K562 (cell line): ENCODE measurements around the gene ANOS1. TPM values are rescaled to one million over a fixed set of nuclear protein-coding genes. Genes with fewer than 3 reads are reported as not detected.

ENCODE experiments used
- ATAC-seq: fragments of 200-7000 bp; cut with Tn5 transposase; 3 replicates; pipeline ENCODE4 v1.9.1; 2020; ENCODE audit warnings: moderate library complexity
- BruUV-seq: library from RNA; stranded (reverse); fragments of 400-500 nt; replicated peaks from 2 replicates; lab custom pipeline; 2021; lab: Mats Ljungman, UMichigan
- CTCF ChIA-PET: fragments of 300-600 bp; formaldehyde crosslinking; extraction: SDS; loops from one replicate; lab custom pipeline; 2021; ENCODE audit warnings: low intra/inter-chr PET ratio; lab: Yijun Ruan, JAX
- POLR2A ChIA-PET: fragments of 300-600, 350-650 bp; sonication (Branson Sonifier 250); formaldehyde crosslinking; extraction: SDS; loops from one replicate; lab custom pipeline; 2021; ENCODE audit warnings: antibody characterized with exemption, inconsistent platforms; lab: Yijun Ruan, JAX
- DNase-seq, 4 experiments: peaks; one replicate each; pipeline versions ENCODE4 v3.0.0 to v3.0.0-alpha.2; 2011 to 2018; ENCODE audit warnings: low spot score in 3 of 4, mixed read lengths in 3 of 4; ENCODE audit errors: extremely low read depth in 1 of 4
- FAIRE-seq: peaks from 2 replicates; lab custom pipeline; 2011; peaks lifted over from hg19 to GRCh38; lab: Jason Lieb, UNC
- H2AFZ ChIP-seq: 2 replicates; pipeline ENCODE4 v1.6.0; 2011; ENCODE audit warnings: low read depth, low read length, control low read depth, inconsistent platforms
- H3K27ac ChIP-seq: fragments of 200-600 bp; 3 replicates; pipeline ENCODE4 v1.8.0; 2011; ENCODE audit warnings: low read depth, mild to moderate bottlenecking, control low read depth, inconsistent platforms, low read length, moderate library complexity, mixed read lengths; ENCODE audit errors: extremely low read depth
- H3K27me3 ChIP-seq, 2 experiments: fragments of 300-600 bp in 1 of 2; 2 replicates in 1 of 2; 3 replicates in 1 of 2; pipeline versions ENCODE4 v1.6.0 to v1.8.0; 2011; ENCODE audit warnings: inconsistent platforms in 2 of 2, low read length in 2 of 2, mild to moderate bottlenecking in 1 of 2, mixed read lengths in 1 of 2, moderate library complexity in 1 of 2; ENCODE audit not compliant: control insufficient read depth in 2 of 2, insufficient read depth in 2 of 2
- H3K36me3 ChIP-seq: fragments of 300-600 bp; 3 replicates; pipeline ENCODE4 v1.8.0; 2011; ENCODE audit warnings: mild to moderate bottlenecking, low read length, inconsistent platforms; ENCODE audit not compliant: control insufficient read depth, insufficient read depth
- H3K4me1 ChIP-seq, 2 experiments: fragments of 200-600 bp in 1 of 2; replicated peaks in 1 of 2; 2 replicates in 1 of 2; 3 replicates in 1 of 2; pipeline versions ENCODE4 v1.5.1 to v1.8.0; 2011; ENCODE audit warnings: inconsistent platforms in 2 of 2, low read length in 2 of 2, mild to moderate bottlenecking in 1 of 2, mixed read lengths in 1 of 2, moderate library complexity in 1 of 2; ENCODE audit not compliant: control insufficient read depth in 2 of 2, insufficient read depth in 2 of 2
- H3K4me2 ChIP-seq: 2 replicates; pipeline ENCODE4 v1.6.1; 2011; ENCODE audit warnings: low read length, control low read depth, inconsistent platforms, mixed read lengths; ENCODE audit not compliant: insufficient read depth
- H3K4me3 ChIP-seq: fragments of 200-600 bp; sonication (generic), shearing (Covaris generic); 2 replicates; pipeline ENCODE4 v1.5.1; 2016; ENCODE audit warnings: control low read depth, inconsistent platforms
- H3K79me2 ChIP-seq: fragments of 200-600 bp; 3 replicates; pipeline ENCODE4 v1.8.0; 2011; ENCODE audit warnings: low read length, inconsistent platforms; ENCODE audit not compliant: control insufficient read depth, insufficient read depth
- H3K9ac ChIP-seq, 2 experiments: 2 replicates each; pipeline versions ENCODE4 v1.6.0 to v1.6.1; 2011; ENCODE audit warnings: low read depth in 2 of 2, low read length in 2 of 2, control low read depth in 1 of 2, inconsistent platforms in 1 of 2, mild to moderate bottlenecking in 1 of 2, mixed read lengths in 1 of 2; ENCODE audit not compliant: insufficient read depth in 1 of 2
- H3K9me1 ChIP-seq: one replicate; pipeline ENCODE4 v1.6.0; 2011; ENCODE audit warnings: inconsistent platforms, mild to moderate bottlenecking, low read length, moderate library complexity; ENCODE audit not compliant: control insufficient read depth, insufficient read depth
- H3K9me3 ChIP-seq: replicated peaks from 2 replicates; pipeline ENCODE4 v1.5.1; 2011; ENCODE audit warnings: low read depth, low read length, inconsistent platforms; ENCODE audit not compliant: control insufficient read depth, insufficient read depth
- H4K20me1 ChIP-seq: replicated peaks from 2 replicates; pipeline ENCODE4 v1.6.1; 2011; ENCODE audit warnings: low read length, inconsistent platforms, mixed read lengths; ENCODE audit not compliant: control insufficient read depth, insufficient read depth
- E2F8 ChIP-seq: fragments of 450-650 bp; IDR thresholded peaks from 2 replicates; pipeline ENCODE4 v1.7.1; 2018; ENCODE audit warnings: mild to moderate bottlenecking, low read depth; ENCODE audit not compliant: partially characterized antibody
- GATAD2A ChIP-seq: fragments of 450-650 bp; IDR thresholded peaks from 2 replicates; pipeline ENCODE4 v1.6.1; 2017
- GTF3C2 ChIP-seq: IDR thresholded peaks from 3 replicates; pipeline ENCODE4 v1.6.1; 2011; ENCODE audit warnings: borderline replicate concordance, mild to moderate bottlenecking, moderate library complexity; ENCODE audit not compliant: insufficient read length; ENCODE audit errors: extremely low read depth
- NBN ChIP-seq: fragments of 450-650 bp; IDR thresholded peaks from 2 replicates; pipeline ENCODE4 v1.6.1; 2016; ENCODE audit warnings: low read depth, mild to moderate bottlenecking
- NFIC ChIP-seq: fragments of 450-650 bp; IDR thresholded peaks from 2 replicates; pipeline ENCODE4 v1.6.1; 2017; ENCODE audit warnings: mild to moderate bottlenecking, inconsistent platforms
- NFIX ChIP-seq: fragments of 250-450 bp; sonication (Bioruptor Pico); IDR thresholded peaks from 2 replicates; pipeline ENCODE4 v1.4.0; 2020; ENCODE audit warnings: low read depth, mild to moderate bottlenecking, moderate library complexity
- OTX1 ChIP-seq: fragments of 450-650 bp; formaldehyde crosslinking; IDR thresholded peaks from 2 replicates; pipeline ENCODE4 v1.4.0; 2022; ENCODE audit warnings: mild to moderate bottlenecking
- ZBTB7A ChIP-seq: IDR thresholded peaks from 2 replicates; pipeline ENCODE4 v1.6.1; 2011; ENCODE audit warnings: low read depth, mild to moderate bottlenecking, low read length, moderate library complexity, borderline replicate concordance; ENCODE audit not compliant: control insufficient read depth
- WGBS: fragments of 100-300 bp; shearing (Covaris generic); methylation state at CpG from one replicate; pipeline ENCODE4 v1.1.6; 2016; ENCODE audit warnings: low coverage, mixed read lengths; ENCODE audit not compliant: insufficient coverage; ENCODE audit errors: missing lambda C conversion rate; 5-methylcytosine and 5-hydroxymethylcytosine counted together
- in situ Hi-C: fragments of 300-500 bp; cut with MboI; formaldehyde crosslinking; loops from 4 replicates; pipeline ENCODE4 v1.15.0; 2018; ENCODE audit warnings: inconsistent platforms, mixed read lengths
- intact Hi-C: fragments of 100-400 bp; cut with micrococcal nuclease; formaldehyde crosslinking; loops from 2 replicates; pipeline ENCODE4 v1.14.2; 2022
- polyA plus RNA-seq, 8 experiments: library from polyadenylated mRNA; depleted of rRNA in 4 of 8; stranded (reverse) in 5 of 8; unstranded in 3 of 8; fragments of >200 nt; fragmentation: Nextera tagmentation in 2 of 8; fragmentation: Illumina TruSeq in 1 of 8; extraction: Ambion mirVana in 2 of 8; extraction: Trizol in 1 of 8; gene quantifications; 2 replicates each; pipeline versions ENCODE4 v1.2.1 to v1.2.3, GENCODE V29; 2011 to 2014; ENCODE audit warnings: inconsistent platforms in 1 of 8, missing spikeins in 1 of 8
- total RNA-seq, 7 experiments: library from RNA; depleted of rRNA in 6 of 7; stranded (reverse); fragments of >200 nt in 6 of 7; fragmentation: Illumina TruSeq in 2 of 7; extraction: Trizol in 2 of 7; gene quantifications; 2 replicates each; pipeline versions ENCODE4 v1.2.1 to v1.2.3, GENCODE V29; 2011 to 2021; ENCODE audit warnings: low replicate concordance in 1 of 7

ANOS1 gene
- total and polyA plus RNA-seq, 9 of the 15 experiments (the other 6 are each of a cell fraction or from before 2014, with no cell fraction given) = 0.04 TPM; not detected in 8

GRCh38 chrX:8714164-8714563 lies 17.8 kb downstream of the ANOS1 start:
- Histone ChIP-seq H3K79me2 (no peaks in the 10 kb centered on the region), H2AFZ (no peak overlapping the region), H3K9me1 (no peaks in the 10 kb centered on the region), H3K9me3 (no peaks in the 10 kb centered on the region), H3K4me2 (no peak overlapping the region), H3K27me3 (no peaks in the 10 kb centered on the region), H3K4me3 (no peak overlapping the region), H3K4me1 (no peaks in the 10 kb centered on the region), H3K36me3 (no peaks in the 10 kb centered on the region), H3K27ac (no peak overlapping the region), H3K9ac (no peak overlapping the region), H4K20me1 (no peaks in the 10 kb centered on the region)
- DNase-seq (no peak), ATAC-seq (no peak), FAIRE-seq (no peak)
- no TSS peak for BruUV-seq
- ChIA-PET POLR2A (no interaction called here), CTCF (no interaction called here)
- 0% methylated on average over 3 of the region's 3 CpGs for WGBS
- in situ Hi-C loops (no loop called here), intact Hi-C loops (no loop called here)
- TF ChIP-seq GATAD2A = no peak
- TF ChIP-seq NBN = no peak

- DNase-seq = peak in 2 of 4 experiments; percentile 7 to 10
- Histone ChIP-seq H3K4me1 (no peaks in the 10 kb centered on the region), H3K4me3 (no peak overlapping the region), H3K9me3 (no peaks in the 10 kb centered on the region), H3K9ac (no peak overlapping the region), H3K27ac (no peak overlapping the region), H2AFZ (no peak overlapping the region), H3K9me1 (no peaks in the 10 kb centered on the region), H3K79me2 (no peaks in the 10 kb centered on the region), H4K20me1 (no peaks in the 10 kb centered on the region), H3K36me3 (no peaks in the 10 kb centered on the region), H3K27me3 (no peaks in the 10 kb centered on the region), H3K4me2 (no peak overlapping the region)
- no peak for FAIRE-seq
- in situ Hi-C loops (no loop called here), intact Hi-C loops (no loop called here)
- no TSS peak for BruUV-seq
- ATAC-seq = no peak
- no peak for TF ChIP-seq GTF3C2
- TF ChIP-seq NFIX (CRISPR knock-in tag) = peak; percentile 94
- no peak for TF ChIP-seq E2F8
- no peak for TF ChIP-seq OTX1
- TF ChIP-seq NFIC = peak; percentile 95
- no peak for TF ChIP-seq ZBTB7A
- 0% methylated on average over 2 of the region's 2 CpGs for WGBS
- ChIA-PET POLR2A (no interaction called here), CTCF (no interaction called here)
These were observed 20.5 kb downstream of the ANOS1 start for GRCh38 chrX:8711401-8711800.
